LNCAP (cell line): ENCODE measurements around the gene OR2V1.

Experiments used
- TF ChIP-seq, protein P1 (sequence below): fragments of 450-650 bp; IDR thresholded peaks from 2 replicates; pipeline ENCODE4 v1.5.1; 2017; ENCODE audit warnings: mild to moderate bottlenecking

Gene OR2V1

DNA sequence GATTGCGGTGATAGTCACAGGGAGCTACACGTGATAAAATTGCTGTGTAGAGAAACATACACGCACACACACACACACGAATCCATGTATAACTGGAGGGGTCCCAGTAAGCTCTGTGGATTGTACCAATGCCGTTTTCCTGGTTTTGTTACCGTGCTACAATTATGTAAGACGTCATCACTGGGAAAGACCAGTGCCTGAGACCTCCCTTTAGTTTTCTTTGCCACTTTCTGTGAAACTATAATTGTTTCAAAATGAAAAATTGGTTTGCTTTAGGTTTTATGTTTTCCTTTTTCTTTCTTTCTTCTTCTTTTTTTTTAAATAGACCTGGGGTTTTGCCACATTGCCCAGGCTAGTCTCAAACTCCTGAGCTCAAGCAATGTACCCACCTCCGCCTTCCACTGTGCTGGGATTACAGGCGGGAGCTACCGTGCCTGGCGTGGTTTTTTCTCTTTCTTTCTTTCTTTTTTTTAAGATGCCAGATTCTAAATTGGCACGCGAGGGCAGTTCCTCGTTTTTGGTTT, 37.7 kb upstream of the OR2V1 start:
- TF ChIP-seq, protein P1, sequence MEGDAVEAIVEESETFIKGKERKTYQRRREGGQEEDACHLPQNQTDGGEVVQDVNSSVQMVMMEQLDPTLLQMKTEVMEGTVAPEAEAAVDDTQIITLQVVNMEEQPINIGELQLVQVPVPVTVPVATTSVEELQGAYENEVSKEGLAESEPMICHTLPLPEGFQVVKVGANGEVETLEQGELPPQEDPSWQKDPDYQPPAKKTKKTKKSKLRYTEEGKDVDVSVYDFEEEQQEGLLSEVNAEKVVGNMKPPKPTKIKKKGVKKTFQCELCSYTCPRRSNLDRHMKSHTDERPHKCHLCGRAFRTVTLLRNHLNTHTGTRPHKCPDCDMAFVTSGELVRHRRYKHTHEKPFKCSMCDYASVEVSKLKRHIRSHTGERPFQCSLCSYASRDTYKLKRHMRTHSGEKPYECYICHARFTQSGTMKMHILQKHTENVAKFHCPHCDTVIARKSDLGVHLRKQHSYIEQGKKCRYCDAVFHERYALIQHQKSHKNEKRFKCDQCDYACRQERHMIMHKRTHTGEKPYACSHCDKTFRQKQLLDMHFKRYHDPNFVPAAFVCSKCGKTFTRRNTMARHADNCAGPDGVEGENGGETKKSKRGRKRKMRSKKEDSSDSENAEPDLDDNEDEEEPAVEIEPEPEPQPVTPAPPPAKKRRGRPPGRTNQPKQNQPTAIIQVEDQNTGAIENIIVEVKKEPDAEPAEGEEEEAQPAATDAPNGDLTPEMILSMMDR: no peak

DNA sequence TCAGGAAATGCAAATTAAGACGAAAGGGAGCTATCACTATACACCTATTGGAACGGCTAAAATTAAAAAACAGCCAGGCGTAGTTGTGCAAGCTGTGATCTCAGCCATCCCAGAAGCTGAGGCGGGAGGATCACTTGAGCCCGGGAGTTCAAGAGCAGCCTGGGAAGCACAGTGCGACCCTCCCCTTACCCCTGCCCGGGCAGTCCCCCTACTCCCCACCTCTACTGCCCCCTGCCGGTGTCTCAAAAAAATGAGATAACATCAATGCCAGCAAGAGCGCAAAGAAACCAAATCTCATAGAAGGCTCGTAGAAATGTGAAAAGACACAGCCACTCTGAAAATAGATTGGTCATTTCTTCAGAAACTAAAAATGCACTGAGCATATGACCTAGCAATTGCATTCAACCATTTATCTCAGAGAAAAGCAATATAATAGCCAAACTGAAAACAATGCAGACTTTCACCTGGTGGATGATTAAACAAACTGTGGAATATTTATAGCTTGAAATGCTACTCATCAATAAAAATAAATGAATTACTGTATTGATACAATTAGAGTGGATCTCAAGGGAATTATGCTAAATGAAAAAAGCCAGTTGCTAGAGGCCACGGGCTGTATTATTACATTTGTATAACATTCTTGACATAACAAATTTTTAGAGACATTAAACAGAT, 37.0 kb upstream of the OR2V1 start:
- TF ChIP-seq, protein P1: peak; percentile 66

DNA sequence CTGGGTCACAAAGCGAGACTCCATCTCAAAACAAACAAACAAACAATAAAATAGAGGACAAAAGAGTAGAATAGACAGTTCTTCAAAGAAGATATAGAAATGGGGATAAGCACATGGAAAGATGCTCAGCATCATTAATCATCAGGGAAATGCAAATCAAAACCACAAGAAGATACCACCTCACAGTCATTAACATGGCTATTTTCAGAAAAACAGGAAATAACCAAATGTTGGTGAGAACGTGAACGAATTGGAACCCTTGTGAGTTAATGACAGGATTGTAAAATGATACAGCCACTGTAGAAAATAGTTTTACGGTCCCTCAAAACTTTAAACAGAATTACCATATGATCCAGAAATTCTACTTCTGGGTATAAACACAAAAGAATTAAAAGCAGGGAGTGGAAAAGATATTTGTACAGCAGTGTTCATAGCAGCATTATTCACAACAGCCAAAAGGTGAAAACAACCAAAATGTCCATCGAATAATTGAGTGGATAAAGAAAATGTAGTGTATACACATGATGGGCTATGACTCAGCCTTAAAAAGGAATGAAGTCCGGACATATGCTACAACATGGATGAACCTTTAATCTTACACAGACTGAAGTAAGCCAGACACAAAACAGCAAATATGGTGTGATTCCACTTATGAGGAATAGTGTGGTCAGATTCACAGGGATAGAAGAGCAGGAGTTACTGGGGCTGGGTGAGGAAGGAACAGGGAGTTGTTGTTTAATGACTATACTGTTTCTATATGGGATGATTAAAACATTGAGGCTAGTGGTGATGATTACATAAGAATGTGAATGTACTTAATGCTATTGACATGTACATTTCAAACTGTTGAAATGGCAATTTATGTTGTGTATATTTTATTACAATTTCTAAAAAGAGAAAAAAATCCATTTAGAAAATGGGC, 36.1 kb upstream of the OR2V1 start:
- TF ChIP-seq, protein P1: no peak

DNA sequence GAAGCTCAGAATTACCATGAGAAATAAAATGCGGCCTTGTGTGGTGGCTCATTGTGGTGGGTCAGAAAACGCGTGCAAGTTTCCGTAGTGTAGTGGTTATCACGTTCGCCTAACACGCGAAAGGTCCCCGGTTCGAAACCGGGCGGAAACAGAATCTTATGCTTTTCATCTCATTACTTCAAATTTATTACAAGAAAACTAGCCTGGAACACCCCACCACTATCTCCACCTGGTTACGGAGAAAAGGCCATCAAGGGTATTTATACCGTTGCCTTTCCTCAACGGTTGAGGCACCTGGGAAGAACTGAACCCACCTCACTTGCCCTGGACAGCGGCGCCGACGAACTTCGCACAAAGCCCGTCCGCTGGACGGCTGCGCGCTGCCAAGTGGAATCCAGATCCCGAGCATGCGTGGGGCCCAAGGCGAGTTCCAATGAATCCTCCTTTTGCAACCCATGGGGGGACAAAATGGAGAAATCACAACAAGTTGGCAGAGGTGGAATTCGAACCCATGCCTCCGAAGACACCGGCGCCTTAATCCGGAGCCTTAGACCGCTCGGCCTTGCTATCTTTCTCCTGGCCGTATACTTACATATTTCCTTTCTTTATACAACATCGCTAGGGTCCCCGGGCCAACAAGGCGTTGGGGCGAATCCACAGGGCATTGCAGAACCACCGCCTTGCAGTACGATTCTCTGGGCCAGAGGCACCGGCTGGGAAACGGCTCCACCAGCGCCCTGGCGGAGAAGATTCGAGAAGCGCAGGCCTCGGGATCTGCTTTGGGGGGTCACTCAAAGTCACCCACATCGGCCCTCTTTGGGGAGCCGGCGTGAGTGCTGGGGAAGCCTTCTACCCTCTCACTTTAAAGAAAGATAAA, 33.3 kb upstream of the OR2V1 start:
- TF ChIP-seq, protein P1: no peak

DNA sequence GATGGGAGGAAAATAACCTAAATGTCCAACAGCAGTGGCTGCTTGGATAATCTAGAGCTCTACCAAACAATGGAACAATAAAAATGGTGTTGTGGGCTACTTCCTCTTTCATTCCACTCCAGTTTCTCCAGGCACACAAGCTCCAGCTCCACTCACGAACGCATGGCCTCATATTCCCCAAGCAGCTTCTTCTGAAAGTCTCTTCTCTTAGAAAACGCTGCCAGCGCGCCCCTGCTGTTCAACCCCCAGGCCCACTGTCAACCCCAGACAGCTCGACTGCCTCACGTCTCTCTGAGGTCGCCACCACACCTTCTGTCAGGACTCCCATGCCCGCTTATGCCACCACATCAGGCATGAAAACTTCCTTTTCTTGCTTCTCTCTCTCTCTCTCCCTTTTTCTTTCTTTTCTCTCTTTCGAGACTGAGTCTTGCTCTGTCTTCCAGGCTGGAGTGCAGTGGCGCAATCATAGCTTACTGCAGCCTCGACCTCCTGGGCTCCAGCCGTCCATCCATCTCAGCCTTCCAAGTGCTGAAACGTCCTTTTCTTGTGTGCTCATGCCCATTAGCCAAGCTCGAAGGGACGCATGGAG, 32.6 kb upstream of the OR2V1 start:
- TF ChIP-seq, protein P1: no peak

DNA sequence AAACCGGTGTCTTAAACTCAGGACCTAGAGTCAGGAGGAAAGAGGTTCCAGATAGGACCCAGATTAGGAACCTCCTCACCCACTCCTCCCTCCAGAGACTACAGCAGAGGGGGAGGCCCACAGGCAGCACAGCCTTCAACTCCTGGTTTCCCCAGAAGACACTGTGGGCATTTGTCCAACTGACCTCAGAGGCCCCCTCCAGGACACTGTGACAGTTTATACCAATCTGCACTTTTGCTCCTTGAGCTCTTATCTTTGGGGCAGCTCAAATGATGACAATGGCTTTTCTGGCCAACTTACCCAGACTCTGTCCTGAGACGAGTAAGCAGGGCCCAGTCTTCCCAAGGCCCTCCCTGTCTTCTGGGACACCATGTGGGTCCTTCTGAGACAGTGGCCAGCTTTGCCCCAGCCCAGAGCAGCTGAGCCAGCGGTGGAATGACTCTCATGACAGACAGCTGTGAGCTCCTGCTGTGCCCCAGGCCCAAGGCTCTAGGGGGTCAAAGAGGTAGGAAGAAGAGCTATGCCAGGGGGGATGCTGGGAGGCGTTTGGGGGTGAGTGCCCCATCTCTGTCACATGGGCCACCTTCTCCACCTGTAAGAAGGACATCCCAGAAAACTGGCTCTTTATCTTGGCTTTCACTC, 30.7 kb upstream of the OR2V1 start:
- TF ChIP-seq, protein P1: no peak
